ENCODE data around the gene NOTCH2.

NOTCH2 gene

DNA sequence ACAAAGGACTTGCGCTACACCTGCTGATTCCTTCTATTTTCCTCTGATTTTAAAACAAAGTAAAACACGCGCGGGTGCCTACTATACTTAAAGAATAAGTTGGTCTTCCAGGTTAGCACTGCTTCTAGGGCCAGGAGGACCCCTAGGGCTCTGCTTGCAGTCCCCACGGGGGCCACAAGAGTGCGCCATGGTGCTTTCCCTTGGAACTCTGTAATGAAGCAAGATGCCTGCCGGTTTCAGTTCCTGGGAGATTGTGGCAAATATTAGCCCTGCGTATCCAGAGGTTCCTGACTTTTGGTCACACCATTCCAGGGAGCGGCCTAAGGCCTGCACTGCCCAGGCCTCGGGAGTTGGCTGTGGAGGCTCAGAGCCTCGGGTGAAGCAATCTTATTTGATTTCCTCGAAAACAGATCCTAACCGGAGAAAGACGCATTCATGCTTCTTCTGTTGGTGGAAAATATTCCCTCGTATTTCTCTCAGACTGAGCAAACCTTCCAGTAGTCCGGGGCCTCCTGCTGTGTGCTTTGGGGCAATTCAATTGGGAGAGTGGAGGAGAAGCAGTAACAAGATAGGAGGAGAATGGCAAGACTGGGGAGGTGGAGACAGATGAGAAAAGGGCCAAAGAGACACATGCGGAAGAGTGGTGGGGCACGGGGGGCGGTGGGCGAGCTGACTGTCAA, 198.4 kb downstream of the NOTCH2 start:
- peak; percentile 23 for DNase-seq

DNA sequence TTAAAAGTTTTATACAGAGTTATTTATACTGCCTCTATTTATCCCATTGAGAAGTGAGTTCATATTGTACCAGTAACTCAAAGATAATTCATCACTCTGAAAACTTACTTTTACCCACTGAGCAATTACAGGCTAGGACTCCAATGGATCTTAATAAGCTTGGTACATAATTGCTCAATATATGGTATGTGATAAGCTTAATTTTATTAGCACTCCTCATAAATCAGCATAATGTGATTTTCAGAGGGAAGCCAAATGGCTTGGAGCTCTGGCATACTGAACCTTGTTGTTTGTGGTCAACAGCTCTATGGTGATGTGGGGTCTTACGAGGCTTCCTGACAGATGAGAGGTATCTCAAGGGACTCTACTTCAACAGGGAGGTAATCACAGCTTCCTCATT, 199.5 kb downstream of the NOTCH2 start:
- DNase-seq, result no peak

DNA sequence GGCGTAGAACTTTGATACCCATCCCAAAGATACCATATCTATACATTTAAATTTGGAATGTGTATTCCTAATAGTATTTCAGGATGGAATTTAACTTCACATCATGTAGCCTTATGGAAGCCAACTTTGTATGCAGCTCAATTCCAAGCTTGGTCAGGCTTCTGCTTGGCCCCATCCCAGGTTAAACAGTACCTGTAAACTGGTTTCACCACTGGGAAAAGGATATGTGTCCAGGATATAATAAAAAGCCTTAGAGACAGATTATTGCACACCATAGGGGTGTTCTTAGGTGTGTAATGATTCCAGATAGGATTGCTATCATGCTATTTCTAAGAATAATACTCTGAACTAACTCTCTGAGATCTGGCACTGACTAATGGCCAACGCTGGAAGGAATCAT, 201.3 kb downstream of the NOTCH2 start:
- DNase-seq, result no peak

DNA sequence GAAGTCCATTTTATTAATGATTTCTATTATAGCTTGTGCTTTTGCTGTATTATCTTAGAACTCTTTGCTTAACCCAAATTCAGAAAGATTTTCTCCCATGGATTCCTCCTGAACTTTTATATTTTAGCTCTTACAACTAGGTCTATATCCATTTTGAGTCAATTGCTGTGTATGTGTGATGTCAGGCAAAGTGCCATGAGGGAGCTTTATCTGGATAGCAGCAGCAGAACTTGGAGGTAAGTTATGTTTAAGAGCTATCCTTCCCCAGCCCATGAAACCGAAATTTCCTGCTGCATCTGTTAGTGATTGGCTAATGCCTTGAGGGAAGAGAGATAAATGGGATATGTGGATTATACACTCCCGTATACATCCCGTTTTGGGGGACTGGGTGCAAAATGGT, 203.0 kb downstream of the NOTCH2 start:
- DNase-seq, result no peak

DNA sequence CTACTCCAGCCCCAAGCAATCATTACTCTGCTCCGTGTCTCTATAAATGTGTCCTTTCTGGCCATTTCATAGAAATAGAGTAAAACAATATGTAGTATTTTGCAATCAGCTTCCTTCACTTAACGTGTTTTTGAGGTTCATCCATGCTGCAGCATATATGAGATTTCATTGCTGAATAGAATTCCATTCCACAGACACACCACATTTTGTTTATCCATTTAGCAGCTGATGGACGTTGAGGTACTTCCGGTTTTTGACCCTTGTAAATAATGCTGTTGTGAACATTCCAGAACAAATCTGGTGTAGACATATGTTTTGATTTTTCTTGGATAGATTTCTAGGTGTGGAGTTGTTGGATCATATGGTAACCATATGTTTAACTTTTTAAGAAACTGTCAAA, 203.8 kb downstream of the NOTCH2 start:
- no peak for DNase-seq

DNA sequence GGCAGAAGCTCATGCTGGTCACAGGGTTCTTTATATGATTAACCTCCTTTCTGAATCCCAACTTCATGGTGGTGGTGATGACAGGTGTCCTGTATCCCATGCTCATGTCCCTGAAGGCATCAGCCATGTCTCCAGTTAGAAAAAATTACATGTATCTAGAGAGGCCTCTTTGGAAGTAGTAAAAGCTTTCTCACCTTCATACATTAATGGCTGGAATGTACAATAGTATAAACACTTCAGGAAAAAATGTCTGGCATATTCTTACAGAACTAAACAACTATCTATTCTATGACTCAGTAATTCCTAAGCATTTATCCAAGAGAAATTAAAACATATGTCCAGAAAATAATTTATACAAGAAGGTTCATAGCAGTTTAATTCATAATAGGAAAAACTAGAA, 207.2 kb downstream of the NOTCH2 start:
- no peak for DNase-seq
